Activated naive CD8-positive, alpha-beta T cell treated with anti-CD3 and anti-CD28 coated beads for 36 hours (primary cell): ENCODE measurements around the gene IRAK1BP1. TPM values are rescaled to one million over a fixed set of nuclear protein-coding genes. Genes with fewer than 3 reads are reported as not detected.
"Not testable (repeated sequence)": the region's sequence is repeated elsewhere in the genome, so short reads cannot be mapped to it uniquely, and the experiment has no call there.

Experiments
- DNase-seq: peaks from one replicate; pipeline ENCODE4 v3.0.0; 2021
- H3K27ac Mint-ChIP-seq: one replicate; pipeline ENCODE4 v1.8.0; 2022; ENCODE audit warnings: mild to moderate bottlenecking, moderate library complexity, mixed read lengths
- H3K27me3 Mint-ChIP-seq: one replicate; pipeline ENCODE4 v1.8.0; 2022; ENCODE audit warnings: mild to moderate bottlenecking, mixed read lengths
- H3K36me3 Mint-ChIP-seq: one replicate; pipeline ENCODE4 v1.8.0; 2021; ENCODE audit warnings: mild to moderate bottlenecking, mixed read lengths
- H3K4me1 Mint-ChIP-seq: one replicate; pipeline ENCODE4 v1.8.0; 2021; ENCODE audit warnings: mixed read lengths
- H3K4me3 Mint-ChIP-seq: one replicate; pipeline ENCODE4 v1.8.0; 2022; ENCODE audit warnings: mild to moderate bottlenecking, moderate library complexity, mixed read lengths
- H3K9me3 Mint-ChIP-seq: one replicate; pipeline ENCODE4 v1.8.0; 2022; ENCODE audit warnings: mixed read lengths
- total RNA-seq, 2 experiments: library from RNA; stranded (reverse); gene quantifications; one replicate each; pipeline ENCODE4 v1.2.3, GENCODE V29; 2021

The IRAK1BP1 gene
- total RNA-seq: 1 to 10 TPM; 3.5 to 3.6 TPM

GRCh38 chr6:78867370-78868040 is at the start of gene IRAK1BP1:
Gene IRAK1BP1 (plus strand): TSS chr6:78867551. CDS start chr6:78867577, 26 bp downstream.
- peak within 1 kb of the TSS; percentile 96 for H3K27ac Mint-ChIP-seq
- H3K9me3 Mint-ChIP-seq: no peaks in the 10 kb centered on the region
- DNase-seq: peak; percentile 86
- H3K4me3 Mint-ChIP-seq: peak within 1 kb of the TSS; percentile 95
- H3K4me1 Mint-ChIP-seq: peaks cover 13% of the 10 kb centered on the region
- peaks cover 9% of the 10 kb centered on the region for H3K36me3 Mint-ChIP-seq
- no peaks in the 10 kb centered on the region for H3K27me3 Mint-ChIP-seq

DNA sequence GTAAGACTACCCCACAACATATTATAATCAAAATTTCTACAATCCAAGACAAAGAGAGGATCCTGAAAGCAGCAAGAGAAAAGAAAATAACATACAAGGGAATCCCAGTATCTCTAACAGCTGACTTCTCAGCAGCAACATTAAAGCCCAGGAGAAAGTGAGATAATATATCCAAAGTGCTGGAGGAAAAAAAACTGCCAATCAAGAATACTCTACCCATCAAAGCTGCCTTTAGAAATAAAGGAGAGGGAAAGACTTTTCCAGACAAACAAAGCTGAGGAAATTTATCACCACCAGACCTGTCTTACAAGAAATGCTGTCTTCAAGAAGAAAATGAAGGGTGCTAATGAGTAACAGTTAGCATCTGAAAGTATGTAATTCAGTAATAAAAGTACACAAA is 43.3 kb upstream of the IRAK1BP1 start:
- no peak overlapping the region for H3K27ac Mint-ChIP-seq
- H3K36me3 Mint-ChIP-seq: no peaks in the 10 kb centered on the region
- peaks cover 13% of the 10 kb centered on the region for H3K27me3 Mint-ChIP-seq
- H3K4me1 Mint-ChIP-seq: no peaks in the 10 kb centered on the region
- no peak for DNase-seq
- H3K4me3 Mint-ChIP-seq: no peak overlapping the region
- peaks cover 13% of the 10 kb centered on the region for H3K9me3 Mint-ChIP-seq

DNA sequence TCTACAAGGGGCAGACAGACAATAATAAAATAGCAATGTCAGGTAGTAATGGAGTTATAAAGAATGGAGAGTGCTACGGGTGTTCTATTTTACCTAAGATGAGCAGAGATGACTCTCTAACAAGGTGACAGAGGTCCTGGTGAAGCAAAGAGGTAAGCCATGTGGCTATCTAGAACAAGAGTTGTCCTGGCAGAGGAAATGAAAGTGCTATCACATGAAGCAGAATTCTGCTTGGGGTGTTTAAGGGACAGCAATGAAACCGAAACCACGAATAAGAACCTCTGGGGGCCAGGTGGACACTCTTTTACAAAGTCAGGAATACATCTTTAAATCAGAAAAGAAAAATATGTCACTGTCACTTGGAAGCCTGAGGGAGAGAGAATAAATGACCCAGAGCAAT is 37.9 kb upstream of the IRAK1BP1 start:
- H3K27me3 Mint-ChIP-seq: peaks cover 8% of the 10 kb centered on the region
- no peaks in the 10 kb centered on the region for H3K4me1 Mint-ChIP-seq
- H3K4me3 Mint-ChIP-seq: no peak overlapping the region
- DNase-seq: no peak
- H3K9me3 Mint-ChIP-seq: no peaks in the 10 kb centered on the region
- H3K36me3 Mint-ChIP-seq: no peaks in the 10 kb centered on the region
- H3K27ac Mint-ChIP-seq: no peak overlapping the region

DNA sequence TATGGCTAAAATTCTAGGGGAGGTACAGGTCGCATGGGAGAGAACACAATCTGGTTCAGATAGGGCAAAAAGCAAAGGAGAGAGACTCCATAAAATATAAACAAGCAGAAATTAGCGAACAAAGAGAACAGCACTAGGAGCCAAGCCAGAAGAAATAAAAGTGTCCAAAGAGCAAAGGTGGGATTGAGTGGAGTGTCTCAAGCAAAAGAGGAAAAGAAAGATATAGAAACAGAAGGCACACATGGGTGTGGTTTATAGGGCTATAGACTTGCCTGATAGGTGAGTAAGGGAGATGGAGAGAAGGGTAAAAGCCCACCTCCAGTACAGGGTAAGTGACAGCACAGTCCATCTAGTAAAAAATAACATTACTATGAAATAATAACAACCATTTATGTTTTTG is 36.5 kb upstream of the IRAK1BP1 start:
- no peak for DNase-seq
- Mint-ChIP-seq H3K9me3 (no peaks in the 10 kb centered on the region), H3K27me3 (peaks cover 8% of the 10 kb centered on the region), H3K27ac (no peak overlapping the region), H3K4me1 (no peaks in the 10 kb centered on the region), H3K36me3 (no peaks in the 10 kb centered on the region), H3K4me3 (no peak overlapping the region)

- Mint-ChIP-seq H3K4me1 (no peaks in the 10 kb centered on the region), H3K4me3 (no peak overlapping the region), H3K27me3 (peaks cover 8% of the 10 kb centered on the region), H3K27ac (no peak overlapping the region), H3K36me3 (no peaks in the 10 kb centered on the region), H3K9me3 (no peaks in the 10 kb centered on the region)
- no peak for DNase-seq
These were observed 35.9 kb upstream of the IRAK1BP1 start for GRCh38 chr6:78831492-78831891.

- no peaks in the 10 kb centered on the region for H3K4me1 Mint-ChIP-seq
- H3K27ac Mint-ChIP-seq: no peak overlapping the region
- H3K27me3 Mint-ChIP-seq: peaks cover 14% of the 10 kb centered on the region
- no peaks in the 10 kb centered on the region for H3K36me3 Mint-ChIP-seq
- DNase-seq: no peak
- H3K4me3 Mint-ChIP-seq: no peak overlapping the region
- no peaks in the 10 kb centered on the region for H3K9me3 Mint-ChIP-seq
These were observed 35.1 kb upstream of the IRAK1BP1 start for GRCh38 chr6:78832091-78832808.

- no peak overlapping the region for H3K4me3 Mint-ChIP-seq
- peaks cover 33% of the 10 kb centered on the region for H3K27me3 Mint-ChIP-seq
- H3K27ac Mint-ChIP-seq: no peak overlapping the region
- no peaks in the 10 kb centered on the region for H3K9me3 Mint-ChIP-seq
- H3K4me1 Mint-ChIP-seq: no peaks in the 10 kb centered on the region
- H3K36me3 Mint-ChIP-seq: no peaks in the 10 kb centered on the region
- DNase-seq: no peak
These were observed 31.5 kb upstream of the IRAK1BP1 start for GRCh38 chr6:78835817-78836216.

GRCh38 chr6:78836598-78836997 is 30.8 kb upstream of the IRAK1BP1 start:
- Mint-ChIP-seq H3K9me3 (no peaks in the 10 kb centered on the region), H3K36me3 (no peaks in the 10 kb centered on the region), H3K4me1 (no peaks in the 10 kb centered on the region), H3K27me3 (peaks cover 36% of the 10 kb centered on the region), H3K27ac (no peak overlapping the region), H3K4me3 (no peak overlapping the region)
- no peak for DNase-seq

- no peak for DNase-seq
- no peaks in the 10 kb centered on the region for H3K36me3 Mint-ChIP-seq
- H3K4me1 Mint-ChIP-seq: no peaks in the 10 kb centered on the region
- no peak overlapping the region for H3K27ac Mint-ChIP-seq
- no peak overlapping the region for H3K4me3 Mint-ChIP-seq
- H3K27me3 Mint-ChIP-seq: peaks cover 36% of the 10 kb centered on the region
- no peaks in the 10 kb centered on the region for H3K9me3 Mint-ChIP-seq
These were observed 26.2 kb upstream of the IRAK1BP1 start for GRCh38 chr6:78841111-78841510.

DNA sequence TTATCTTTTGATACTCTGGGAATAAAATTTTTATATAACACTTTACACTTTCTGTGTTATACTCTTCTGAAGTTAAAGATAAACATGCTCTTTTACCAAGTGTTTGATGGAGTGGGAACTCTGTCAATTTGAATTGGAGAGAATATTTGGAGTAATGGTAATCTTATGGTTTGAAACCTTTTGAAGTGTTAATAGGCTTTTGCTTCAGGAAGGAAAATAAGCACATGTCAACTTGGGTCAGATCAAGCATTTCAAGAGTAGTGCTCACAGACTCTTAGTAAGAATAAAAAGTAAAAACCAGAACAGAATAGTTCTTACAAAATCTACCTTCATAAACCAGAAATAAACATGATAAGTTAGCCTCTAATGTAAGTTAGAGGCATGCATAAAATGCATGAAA is 24.4 kb upstream of the IRAK1BP1 start:
- H3K4me1 Mint-ChIP-seq: no peaks in the 10 kb centered on the region
- no peaks in the 10 kb centered on the region for H3K9me3 Mint-ChIP-seq
- H3K36me3 Mint-ChIP-seq: no peaks in the 10 kb centered on the region
- no peak for DNase-seq
- no peak overlapping the region for H3K4me3 Mint-ChIP-seq
- H3K27me3 Mint-ChIP-seq: peaks cover 26% of the 10 kb centered on the region
- H3K27ac Mint-ChIP-seq: no peak overlapping the region

- H3K36me3 Mint-ChIP-seq: peaks cover 2% of the 10 kb centered on the region
- no peaks in the 10 kb centered on the region for H3K4me1 Mint-ChIP-seq
- H3K4me3 Mint-ChIP-seq: no peak overlapping the region
- H3K9me3 Mint-ChIP-seq: no peaks in the 10 kb centered on the region
- H3K27me3 Mint-ChIP-seq: peaks cover 8% of the 10 kb centered on the region
- no peak for DNase-seq
- no peak overlapping the region for H3K27ac Mint-ChIP-seq
These were observed 22.5 kb upstream of the IRAK1BP1 start for GRCh38 chr6:78844899-78845298.

DNA sequence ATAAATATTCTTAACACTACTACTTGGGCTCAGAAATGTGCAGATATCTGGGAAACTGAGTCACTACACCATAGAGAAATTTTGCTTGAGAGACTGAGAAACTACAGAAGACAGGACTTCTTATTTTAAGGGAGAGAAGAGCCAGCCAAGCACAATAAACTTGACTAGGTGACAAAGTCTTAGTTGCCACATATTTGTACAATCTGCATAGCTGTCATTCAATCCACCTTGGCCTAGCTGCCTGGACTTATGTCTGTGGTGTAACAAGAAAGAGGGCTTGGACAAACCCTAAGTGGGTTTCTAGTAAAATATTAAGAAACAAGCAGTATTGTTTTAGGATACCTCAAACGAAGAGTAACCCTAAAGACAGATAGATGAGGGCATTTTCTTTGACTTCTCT is 21.8 kb upstream of the IRAK1BP1 start:
- H3K4me3 Mint-ChIP-seq: no peak overlapping the region
- H3K27ac Mint-ChIP-seq: no peak overlapping the region
- H3K4me1 Mint-ChIP-seq: no peaks in the 10 kb centered on the region
- peaks cover 4% of the 10 kb centered on the region for H3K36me3 Mint-ChIP-seq
- no peak for DNase-seq
- H3K27me3 Mint-ChIP-seq: peaks cover 7% of the 10 kb centered on the region
- H3K9me3 Mint-ChIP-seq: no peaks in the 10 kb centered on the region

- DNase-seq: no peak
- Mint-ChIP-seq H3K4me1 (no peaks in the 10 kb centered on the region), H3K9me3 (no peaks in the 10 kb centered on the region), H3K27ac (no peak overlapping the region), H3K4me3 (no peak overlapping the region), H3K36me3 (peaks cover 4% of the 10 kb centered on the region), H3K27me3 (no peaks in the 10 kb centered on the region)
These were observed 16.7 kb upstream of the IRAK1BP1 start for GRCh38 chr6:78850621-78851020.

DNA sequence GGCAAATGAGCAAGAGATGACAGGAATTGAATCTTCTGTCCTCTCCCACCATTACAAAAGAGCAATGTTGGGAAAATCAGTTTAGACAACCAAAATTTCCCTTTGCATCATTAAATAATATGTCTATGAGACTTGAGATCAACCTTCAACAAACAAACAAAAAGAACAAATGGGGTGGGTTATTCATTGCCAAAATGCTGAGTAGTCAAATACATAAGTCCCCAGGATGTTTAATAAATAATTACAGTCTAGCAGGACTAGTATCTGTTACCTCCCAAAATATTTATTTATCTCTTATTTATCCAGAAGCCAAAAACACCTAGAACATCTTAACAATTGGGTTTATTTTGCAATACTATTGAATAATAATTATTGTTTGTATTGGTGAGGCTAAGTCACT is 16.2 kb upstream of the IRAK1BP1 start:
- H3K9me3 Mint-ChIP-seq: no peaks in the 10 kb centered on the region
- peaks cover 4% of the 10 kb centered on the region for H3K36me3 Mint-ChIP-seq
- H3K27me3 Mint-ChIP-seq: no peaks in the 10 kb centered on the region
- H3K4me1 Mint-ChIP-seq: no peaks in the 10 kb centered on the region
- DNase-seq: no peak
- no peak overlapping the region for H3K4me3 Mint-ChIP-seq
- H3K27ac Mint-ChIP-seq: no peak overlapping the region

GRCh38 chr6:78854546-78854945 is 12.8 kb upstream of the IRAK1BP1 start:
- Mint-ChIP-seq H3K27ac (no peak overlapping the region), H3K4me1 (no peaks in the 10 kb centered on the region), H3K27me3 (no peaks in the 10 kb centered on the region), H3K36me3 (peaks cover 4% of the 10 kb centered on the region), H3K9me3 (peaks cover 4% of the 10 kb centered on the region), H3K4me3 (no peak overlapping the region)
- no peak for DNase-seq

DNA sequence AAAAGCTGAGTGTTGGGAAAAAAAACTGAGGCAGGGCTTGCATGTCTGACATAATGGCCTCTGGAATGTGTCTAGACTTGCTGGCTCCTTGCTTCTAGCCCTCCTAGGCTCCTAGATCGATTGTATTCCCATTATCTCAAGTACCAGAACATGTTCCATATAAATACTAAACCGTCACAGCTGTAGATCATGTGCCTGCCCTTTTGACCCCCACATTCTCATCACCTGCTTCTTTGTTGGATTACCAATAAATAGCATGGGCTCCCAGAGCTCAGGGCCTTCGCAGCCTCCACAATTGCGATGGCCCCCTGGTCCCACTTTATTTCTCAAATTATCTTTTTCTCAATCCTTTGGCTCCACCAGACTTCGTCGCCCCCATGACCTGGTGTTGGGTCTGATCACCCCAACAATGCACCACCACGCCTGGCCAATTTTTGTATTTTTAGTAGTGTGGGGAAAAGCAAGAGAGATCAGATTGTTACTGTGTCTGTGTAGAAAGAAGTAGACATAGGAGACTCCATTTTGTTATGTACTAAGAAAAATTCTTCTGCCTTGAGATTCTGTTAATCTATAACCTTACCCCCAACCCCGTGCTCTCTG is 8.9 kb upstream of the IRAK1BP1 start:
- not testable (repeated sequence) for H3K4me1 Mint-ChIP-seq, H3K9me3 Mint-ChIP-seq, H3K36me3 Mint-ChIP-seq, H3K27me3 Mint-ChIP-seq, H3K4me3 Mint-ChIP-seq, H3K27ac Mint-ChIP-seq, DNase-seq
